GM19395 (cell line): ENCODE data around the gene LEMD3.
A peak's percentile ranks its signal among the peaks of the same experiment; 100 is the strongest.

Experiments used
- ATAC-seq: cut with Tn5 transposase; IDR thresholded peaks from one replicate; pipeline ENCODE4 v1.9.1; 2021; ENCODE audit warnings: mild to moderate bottlenecking, moderate library complexity; ENCODE audit not compliant: unreplicated experiment

The LEMD3 gene

GRCh38 chr12:65169320-65170208 is at the start of gene LEMD3:
TSS of gene LEMD3 (plus strand) at chr12:65169583. CDS start at chr12:65169597, 14 bp downstream.
- ATAC-seq, result peak; percentile 90

DNA sequence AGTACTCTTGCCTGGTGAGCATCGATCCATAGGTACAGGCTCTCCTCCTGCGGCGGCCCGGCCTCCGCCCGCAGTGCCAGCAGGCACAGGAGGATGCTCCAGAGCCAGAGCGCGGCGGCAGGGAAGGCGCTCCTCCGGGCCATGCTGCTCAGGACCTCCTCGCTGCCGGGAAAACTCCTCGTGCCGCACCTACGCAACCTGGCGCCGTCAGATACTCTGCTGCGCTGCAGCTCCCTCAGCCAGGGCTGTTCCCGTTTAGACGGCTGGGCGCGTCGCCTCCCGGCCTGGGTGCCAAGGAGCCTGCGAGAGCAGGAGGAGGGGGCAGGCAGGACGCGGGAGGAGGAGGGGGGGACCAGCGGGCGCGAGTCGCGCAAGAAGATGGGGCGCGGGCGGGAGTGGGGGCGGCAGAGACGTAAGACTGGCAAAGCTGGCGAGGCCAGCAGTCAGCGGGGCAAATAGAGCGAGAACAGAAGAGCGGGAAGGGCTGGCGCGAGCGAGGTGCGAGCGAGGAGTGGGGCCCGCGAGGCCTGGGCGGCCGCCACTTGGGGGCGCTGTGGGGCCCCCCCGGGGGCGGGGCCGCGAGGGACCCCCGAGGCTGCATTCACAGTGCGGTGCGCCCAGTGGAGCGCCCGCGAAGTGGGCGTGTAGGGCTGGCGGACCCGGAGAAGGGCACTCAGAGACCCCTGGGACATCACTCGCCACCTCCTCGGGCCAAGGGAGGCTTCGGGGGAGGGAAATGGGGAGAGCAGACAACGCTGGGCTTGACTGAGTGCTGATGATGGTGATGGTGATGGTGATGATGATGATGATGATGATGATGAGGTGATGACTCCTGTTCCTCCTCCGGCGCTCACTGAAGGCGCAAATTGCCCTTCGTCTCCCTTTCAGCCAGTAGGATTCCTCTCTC is 48.1 kb upstream of the LEMD3 start, which contains the start of gene WIF1:
TSS of gene WIF1 (minus strand) at position 257 of the 907 bp plus-strand sequence. CDS start at position 143, 114 bp downstream.
- ATAC-seq, result peak; percentile 57

GRCh38 chr12:65121956-65122469 is 47.4 kb upstream of the LEMD3 start:
- no peak for ATAC-seq

DNA sequence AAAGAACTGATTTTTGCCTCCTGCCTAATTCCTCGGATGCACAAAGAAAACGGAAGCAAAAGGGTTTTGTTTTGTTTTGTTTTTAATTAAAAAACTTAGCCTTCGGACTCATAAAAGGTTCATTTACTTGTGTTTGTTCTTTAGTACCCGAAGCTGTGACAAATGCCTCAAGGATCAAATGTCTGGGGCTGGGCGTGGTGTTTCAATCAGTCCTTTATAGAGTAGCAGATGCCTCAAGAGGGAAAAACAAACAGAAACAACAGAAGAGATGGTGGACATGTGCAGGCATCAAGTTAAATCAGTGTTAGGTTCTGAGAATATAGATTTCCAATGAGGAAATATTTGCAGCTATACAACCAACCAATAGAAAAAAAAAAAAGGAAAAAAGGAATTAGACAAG is 46.7 kb upstream of the LEMD3 start:
- ATAC-seq, result no peak

DNA sequence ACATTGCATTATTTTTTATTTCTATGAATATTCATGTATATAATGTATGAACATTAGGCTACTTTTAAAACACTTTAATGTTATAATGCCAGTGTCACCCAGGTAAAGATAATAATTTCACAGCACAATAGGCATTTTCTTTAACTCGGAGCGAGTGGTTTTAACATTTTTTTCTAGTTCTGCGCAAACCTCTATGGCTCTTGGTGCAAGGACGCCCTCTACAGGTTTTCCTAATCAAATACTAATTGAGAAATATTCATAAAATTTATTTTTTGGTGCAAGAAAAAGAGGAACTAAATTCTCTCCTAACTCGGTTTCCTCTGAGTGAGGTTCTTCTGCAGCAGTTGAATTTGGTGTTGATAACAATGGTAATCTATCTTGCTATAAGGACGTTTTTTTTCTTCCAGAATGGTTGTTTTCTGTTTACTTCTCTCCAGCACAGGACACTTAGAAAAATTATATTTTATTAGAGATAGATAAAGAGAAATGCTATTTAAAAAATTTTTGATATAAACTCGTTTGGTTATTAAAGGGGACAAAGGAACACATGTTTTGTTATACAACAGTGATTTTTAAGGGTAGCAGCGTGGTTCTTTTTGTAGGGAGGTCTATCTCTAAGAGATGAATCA is 45.8 kb upstream of the LEMD3 start:
- ATAC-seq, result no peak

- ATAC-seq, result no peak
Measured at GRCh38 chr12:65125247-65125646, 44.1 kb upstream of the LEMD3 start.

GRCh38 chr12:65125975-65126374 is 43.4 kb upstream of the LEMD3 start:
- ATAC-seq, result no peak

GRCh38 chr12:65126482-65126881 is 42.9 kb upstream of the LEMD3 start:
- ATAC-seq, result no peak

- no peak for ATAC-seq
Measured at GRCh38 chr12:65133879-65134278, 35.5 kb upstream of the LEMD3 start.

- no peak for ATAC-seq
Measured at GRCh38 chr12:65139389-65139788, 30.0 kb upstream of the LEMD3 start.

GRCh38 chr12:65140738-65141137 is 28.6 kb upstream of the LEMD3 start:
- no peak for ATAC-seq

GRCh38 chr12:65147312-65147905 is 22.0 kb upstream of the LEMD3 start:
- ATAC-seq, result no peak

- ATAC-seq, result no peak
Measured at GRCh38 chr12:65152012-65152411, 17.4 kb upstream of the LEMD3 start.

DNA sequence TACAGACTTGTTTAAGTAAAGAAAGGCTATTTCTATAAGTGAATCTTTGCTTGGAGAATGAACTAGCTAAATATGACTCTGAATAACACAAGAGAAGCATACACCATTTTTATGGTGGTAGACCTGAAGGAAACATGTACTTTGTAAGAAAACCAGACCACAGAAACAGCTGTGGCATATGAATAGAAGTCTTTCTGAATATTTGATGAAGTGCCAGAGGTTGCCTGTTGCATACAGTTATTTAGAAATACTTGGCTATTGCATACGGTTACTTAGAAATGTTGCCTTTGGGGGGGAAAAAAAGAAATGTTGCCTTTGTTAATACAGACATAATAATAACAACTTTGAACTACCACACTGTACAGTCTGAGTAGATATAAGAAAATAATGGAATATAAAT is 16.8 kb upstream of the LEMD3 start:
- no peak for ATAC-seq

DNA sequence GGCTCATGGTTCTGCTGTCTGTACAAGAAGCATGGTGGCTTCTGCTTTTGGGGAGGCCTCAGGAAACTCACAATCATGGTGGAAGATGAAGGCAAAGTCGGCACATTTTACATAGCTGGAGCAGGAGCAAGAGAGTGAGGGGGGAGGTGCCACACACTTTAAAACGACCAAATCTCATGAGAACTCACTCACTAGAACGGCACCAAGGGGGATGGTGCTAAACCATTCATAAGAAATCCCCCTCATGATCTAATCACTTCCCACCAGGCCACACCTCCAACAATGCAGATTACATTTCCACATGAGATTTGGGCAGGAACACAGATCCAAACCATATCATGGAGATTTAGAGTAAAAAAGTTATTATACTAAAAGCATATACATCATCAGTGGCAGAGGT is 13.6 kb upstream of the LEMD3 start:
- peak; percentile 30 for ATAC-seq

DNA sequence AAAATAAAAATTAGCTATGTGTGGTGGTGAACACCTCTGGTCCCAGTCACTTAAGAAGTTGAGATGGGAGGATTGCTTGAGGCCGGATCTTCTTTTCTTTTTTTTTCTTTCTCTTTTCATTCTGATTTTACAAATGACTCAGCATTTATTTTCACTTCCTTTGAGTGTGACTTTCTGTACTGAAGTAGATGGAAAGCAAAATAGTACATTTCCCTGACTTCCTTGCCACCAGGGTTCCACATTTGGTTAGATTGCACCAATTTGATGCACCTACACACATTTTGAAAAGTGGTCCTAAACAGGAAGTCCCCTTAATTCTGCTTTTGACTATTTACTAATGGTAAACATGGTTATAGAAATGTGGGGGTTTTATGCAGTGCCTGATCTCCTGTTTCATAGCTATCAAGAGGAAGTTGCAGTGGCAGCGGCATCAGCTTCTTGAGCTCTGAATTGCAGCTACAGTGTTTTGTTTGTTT is 13.0 kb upstream of the LEMD3 start:
- peak; percentile 94 for ATAC-seq

- no peak for ATAC-seq
Measured at GRCh38 chr12:65157091-65157490, 12.3 kb upstream of the LEMD3 start.

GRCh38 chr12:65162609-65163008 is 6.8 kb upstream of the LEMD3 start:
- ATAC-seq, result peak; percentile 73

DNA sequence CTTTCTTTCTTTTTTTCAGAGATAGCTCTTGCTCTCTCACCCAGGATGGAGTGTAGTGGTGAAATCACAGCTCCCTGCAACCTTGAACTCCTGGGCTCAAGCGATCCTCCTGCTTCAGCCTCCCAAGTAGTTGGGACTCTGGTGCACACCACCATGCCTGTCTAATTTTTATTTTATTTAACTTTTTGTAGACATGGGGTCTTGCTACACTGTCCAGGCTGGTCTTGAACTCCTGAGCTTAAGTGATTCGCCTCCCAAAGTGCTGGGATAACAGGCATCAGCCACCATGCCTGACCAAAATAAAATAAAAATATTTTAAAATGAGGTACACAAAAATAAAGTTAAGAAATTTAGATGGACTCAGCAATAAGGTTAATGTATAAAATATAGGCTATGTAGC is 5.1 kb upstream of the LEMD3 start:
- ATAC-seq, result no peak

DNA sequence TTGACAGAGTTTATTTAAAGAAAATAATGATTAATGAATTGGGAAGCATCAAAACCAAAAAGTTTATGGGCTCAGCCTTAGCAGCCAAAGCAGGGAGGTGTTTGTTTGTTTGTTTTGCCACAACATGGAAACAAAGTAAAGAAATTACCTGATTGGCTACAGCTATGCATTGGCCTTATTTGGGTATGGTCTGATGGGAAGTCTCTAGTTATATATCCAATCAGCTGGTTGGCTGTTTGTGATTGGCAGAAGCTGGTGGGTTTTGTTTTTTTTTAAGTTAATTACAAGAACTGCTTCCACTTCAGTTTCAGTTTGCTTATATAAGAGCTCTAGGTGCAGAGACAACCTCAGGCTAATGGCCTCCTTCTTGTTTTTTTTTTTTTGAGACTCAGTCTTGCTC is 4.6 kb upstream of the LEMD3 start:
- no peak for ATAC-seq
